Hepatocyte (in vitro differentiated cells): ENCODE measurements around the gene NSL1.
"Not testable (repeated sequence)": the region's sequence is repeated elsewhere in the genome, so short reads cannot be mapped to it uniquely, and the experiment has no call there.

Experiments used
- CTCF ChIP-seq: fragments of 200-600 bp; sonication (generic); IDR thresholded peaks from 2 replicates; pipeline ENCODE4 v1.5.1; 2016; ENCODE audit warnings: antibody characterized with exemption, mild to moderate bottlenecking; ENCODE audit not compliant: poor library complexity
- EZH2 ChIP-seq: fragments of 200-600 bp; sonication (generic); IDR thresholded peaks from 2 replicates; pipeline ENCODE4 v1.6.1; 2016; ENCODE audit warnings: antibody characterized with exemption, mild to moderate bottlenecking, borderline replicate concordance
- EZH2phosphoT487 ChIP-seq: fragments of 200-600 bp; sonication (generic); IDR thresholded peaks from one replicate; pipeline ENCODE4 v1.6.1; 2018; ENCODE audit warnings: antibody characterized with exemption, mild to moderate bottlenecking, low read depth, moderate library complexity; ENCODE audit not compliant: unreplicated experiment, severe bottlenecking

GRCh38 chr1:212764718-212765281 lies 26.8 kb downstream of the NSL1 start:
- not testable (repeated sequence) for TF ChIP-seq CTCF, EZH2, EZH2phosphoT487
